ENCODE results near the gene MTFR2.

Gene MTFR2

DNA sequence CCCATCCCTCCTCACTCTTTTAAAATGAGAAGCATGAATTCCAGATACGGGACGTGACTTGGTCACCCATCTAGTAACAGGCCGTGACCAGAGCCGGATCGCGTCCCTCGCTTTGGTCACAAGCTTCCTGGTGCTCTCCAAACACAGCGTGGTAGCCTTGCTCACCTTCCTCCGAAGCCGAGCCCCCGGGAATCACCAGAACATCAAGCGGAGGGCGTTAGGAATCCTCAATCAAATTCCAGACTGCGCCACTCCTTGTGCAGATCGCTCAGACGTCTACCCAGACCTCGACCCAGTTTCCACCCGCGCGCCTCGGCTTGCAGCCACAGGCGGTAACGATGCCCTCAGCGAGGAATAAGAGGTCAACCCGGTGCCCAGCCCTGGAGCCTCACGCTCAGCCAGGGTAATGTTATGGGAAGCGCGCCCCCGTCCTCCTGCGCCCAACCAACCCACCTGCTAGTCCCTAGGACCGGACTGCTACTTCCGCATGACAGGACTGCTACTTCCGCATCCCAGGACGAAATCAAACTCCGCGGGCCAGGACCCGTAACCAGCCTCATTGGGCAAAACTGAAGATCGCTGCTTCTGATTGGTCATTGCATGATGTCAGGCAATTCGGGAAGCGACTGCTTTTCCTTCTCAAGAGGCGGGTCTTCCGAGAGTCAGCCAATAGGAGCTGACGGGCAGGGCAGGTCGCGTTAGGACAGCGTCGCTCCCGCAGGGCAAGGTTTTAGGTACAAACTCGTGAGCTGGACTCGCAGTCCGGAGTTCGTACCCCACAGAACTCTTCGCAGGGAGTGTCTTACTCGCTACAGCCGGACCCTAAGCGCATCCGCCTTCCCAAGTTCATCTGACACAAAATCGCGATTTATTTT, at the start of gene MTFR2:
MTFR2 (minus strand) TSS at position 501 of the 875 bp plus-strand sequence. CDS start 1,212 bp downstream, outside the sequence.
- peak within 1 kb of the TSS; percentile 58 for H3K27ac ChIP-seq (ENCODE audit: low read depth, low read length)
- peaks cover 20% of the 10 kb centered on the region for H3K36me3 ChIP-seq (ENCODE audit: low read length)
- 0 out of 2 replicates have a peak, but pooled peaks cover 3% of the 10 kb centered on the region for H4K20me1 ChIP-seq (ENCODE audit: low read depth, low read length)
- TF ChIP-seq EZH2phosphoT487 (conservative IDR thresholded peaks at IDR 0.05; ENCODE audit: low read length) = no peak
- no peak for TF ChIP-seq CTCF (IDR thresholded peaks at IDR 0.05; ENCODE audit: insufficient read depth, low read length, poor library complexity, severe bottlenecking)
- H3K27me3 ChIP-seq (ENCODE audit: low read length) = no peaks in the 10 kb centered on the region
- peak within 1 kb of the TSS; percentile 87 for H2AFZ ChIP-seq (ENCODE audit: low read depth, low read length, severe bottlenecking)
- peak within 1 kb of the TSS; percentile 99 for H3K4me3 ChIP-seq (ENCODE audit: insufficient read depth, low read length, poor library complexity, severe bottlenecking)
- H3K79me2 ChIP-seq (ENCODE audit: insufficient read depth, low read length) = peaks cover 43% of the 10 kb centered on the region
- peaks cover 5% of the 10 kb centered on the region; the same call in 1 of the 2 replicates for H3K9me3 ChIP-seq (ENCODE audit: insufficient read depth, low read length)
- H3F3A ChIP-seq (ENCODE audit: insufficient read depth) = peaks cover 39% of the 10 kb centered on the region
- H3K4me2 ChIP-seq (ENCODE audit: low read depth, low read length, poor library complexity, severe bottlenecking) = peak within 1 kb of the TSS; percentile 87
- H3K9me2 ChIP-seq (replicated peaks; ENCODE audit: insufficient read depth, low read length) = no peaks in the 10 kb centered on the region
- H3K9ac ChIP-seq (ENCODE audit: low read length) = peak within 1 kb of the TSS; percentile 95

- no peak overlapping the region for H3K4me3 ChIP-seq (ENCODE audit: insufficient read depth, low read length, poor library complexity, severe bottlenecking)
- no peaks in the 10 kb centered on the region for H3K9me3 ChIP-seq (ENCODE audit: insufficient read depth, low read length)
- H3F3A ChIP-seq (ENCODE audit: insufficient read depth) = peaks cover 13% of the 10 kb centered on the region
- H4K20me1 ChIP-seq (ENCODE audit: low read depth, low read length) = no peaks in the 10 kb centered on the region
- H3K27me3 ChIP-seq (ENCODE audit: low read length) = no peaks in the 10 kb centered on the region
- H3K9ac ChIP-seq (ENCODE audit: low read length) = no peak overlapping the region
- H3K4me2 ChIP-seq (ENCODE audit: low read depth, low read length, poor library complexity, severe bottlenecking) = no peak overlapping the region
- no peak overlapping the region for H2AFZ ChIP-seq (ENCODE audit: low read depth, low read length, severe bottlenecking)
- H3K79me2 ChIP-seq (ENCODE audit: insufficient read depth, low read length) = no peaks in the 10 kb centered on the region
- H3K9me2 ChIP-seq (replicated peaks; ENCODE audit: insufficient read depth, low read length) = no peaks in the 10 kb centered on the region
- no peak overlapping the region for H3K27ac ChIP-seq (ENCODE audit: low read depth, low read length)
- no peaks in the 10 kb centered on the region for H3K36me3 ChIP-seq (ENCODE audit: low read length)
- TF ChIP-seq CTCF (IDR thresholded peaks at IDR 0.05; ENCODE audit: insufficient read depth, low read length, poor library complexity, severe bottlenecking) = no peak
- no peak for TF ChIP-seq EZH2phosphoT487 (conservative IDR thresholded peaks at IDR 0.05; ENCODE audit: low read length)
Measured at GRCh38 chr6:136294621-136295020, 44.5 kb upstream of the MTFR2 start.

GRCh38 chr6:136290410-136291010, 40.4 kb upstream of the MTFR2 start:
- TF ChIP-seq EZH2phosphoT487 (conservative IDR thresholded peaks at IDR 0.05; ENCODE audit: low read length) (no peak), CTCF (IDR thresholded peaks at IDR 0.05; ENCODE audit: insufficient read depth, low read length, poor library complexity, severe bottlenecking) (no peak)
- Histone ChIP-seq H3K9me3 (ENCODE audit: insufficient read depth, low read length) (no peaks in the 10 kb centered on the region), H3K4me3 (ENCODE audit: insufficient read depth, low read length, poor library complexity, severe bottlenecking) (peak overlapping the region; percentile 76), H3K79me2 (ENCODE audit: insufficient read depth, low read length) (peaks cover 40% of the 10 kb centered on the region), H4K20me1 (ENCODE audit: low read depth, low read length) (peaks cover 29% of the 10 kb centered on the region), H3K4me2 (ENCODE audit: low read depth, low read length, poor library complexity, severe bottlenecking) (peak overlapping the region; percentile 87), H2AFZ (ENCODE audit: low read depth, low read length, severe bottlenecking) (peak overlapping the region; percentile 30), H3K9me2 (replicated peaks; ENCODE audit: insufficient read depth, low read length) (no peaks in the 10 kb centered on the region), H3K9ac (ENCODE audit: low read length) (peak overlapping the region; percentile 100), H3K36me3 (ENCODE audit: low read length) (peaks cover 3% of the 10 kb centered on the region; the same call in 1 of the 2 replicates), H3F3A (ENCODE audit: insufficient read depth) (peaks cover 23% of the 10 kb centered on the region), H3K27ac (ENCODE audit: low read depth, low read length) (peak overlapping the region; percentile 95), H3K27me3 (ENCODE audit: low read length) (no peaks in the 10 kb centered on the region)
